Measurements from ENCODE around the gene NRDE2. TPM values are rescaled to one million over a fixed set of nuclear protein-coding genes. Genes with fewer than 3 reads are reported as not detected.

NRDE2 gene
- total and polyA plus RNA-seq, 2 of the 4 experiments (the other 2 are of a cell fraction) = 4.5 to 9.3 TPM

DNA sequence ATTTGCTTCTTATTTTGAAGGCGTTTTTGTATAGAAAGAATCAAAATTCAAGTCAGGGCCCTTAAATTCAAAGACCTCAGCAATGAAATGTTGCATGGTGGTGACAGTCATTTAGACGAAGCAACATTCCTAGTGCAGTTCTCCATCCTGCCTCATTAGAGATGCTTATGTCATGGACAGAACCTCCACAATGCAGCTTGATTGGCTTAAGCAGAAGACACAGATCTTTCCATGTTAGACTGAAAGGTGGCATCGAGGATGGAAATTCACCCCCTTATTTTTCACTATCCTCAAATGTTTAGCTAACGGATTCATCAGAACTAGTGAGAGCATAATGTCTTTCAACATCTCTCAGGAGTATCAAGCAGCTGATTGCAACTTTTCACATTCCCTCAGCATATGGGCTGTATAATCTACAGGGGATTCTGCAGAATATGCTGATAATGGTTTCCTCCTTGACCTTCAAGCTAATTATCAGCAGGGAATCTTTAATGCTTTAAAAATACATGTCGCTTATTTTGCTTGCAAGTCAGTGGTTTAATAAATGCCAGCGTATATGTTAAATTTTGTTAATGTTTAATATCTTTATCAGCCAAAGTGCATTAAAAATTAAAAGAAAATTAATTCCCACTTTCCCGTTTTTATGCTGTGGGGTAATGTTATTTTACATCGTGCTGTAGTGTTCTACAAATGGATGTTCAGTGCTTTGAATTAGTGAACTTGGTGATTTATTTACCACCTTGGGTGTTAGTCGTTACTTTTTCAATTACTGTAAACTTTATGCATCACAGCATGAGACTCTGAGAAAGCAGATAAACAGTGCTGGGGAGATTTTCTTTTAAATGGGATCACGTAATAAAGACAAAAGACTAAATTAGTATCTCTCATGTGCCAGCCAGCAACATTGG, 12.8 kb upstream of the NRDE2 start:
- Histone ChIP-seq H3K9me3 (ENCODE audit: control insufficient read depth, insufficient read depth, low read length) (no peaks in the 10 kb centered on the region), H2AK5ac (ENCODE audit: low read depth, low read length) (no peak overlapping the region), H3K56ac (ENCODE audit: extremely low read depth, insufficient read depth, low read length) (no peak overlapping the region), H2AK9ac (replicated peaks; ENCODE audit: low read depth, low read length, poor library complexity) (no peak overlapping the region), H2BK120ac (ENCODE audit: low read depth, low read length) (no peak overlapping the region), H4K20me1 (ENCODE audit: insufficient read depth, low read length) (no peaks in the 10 kb centered on the region), H3K9me1 (ENCODE audit: insufficient read depth, low read length) (no peaks in the 10 kb centered on the region), H3K36me3 (ENCODE audit: control insufficient read depth, insufficient read depth, low read length) (no peaks in the 10 kb centered on the region), H3K79me1 (ENCODE audit: low read depth in 1 of 2, low read length in 2 of 2) (no peaks in the 10 kb centered on the region), H2BK5ac (ENCODE audit: low read depth, low read length, poor library complexity, severe bottlenecking) (no peak overlapping the region), H3K4me3 (ENCODE audit: insufficient read depth, low read depth, low read length) (no peak overlapping the region), H2BK20ac (ENCODE audit: low read depth, low read length) (no peak overlapping the region), H3K4me2 (ENCODE audit: low read depth, low read length) (no peak overlapping the region), H4K8ac (ENCODE audit: low read depth in 2 of 2, low read length in 2 of 2) (no peak overlapping the region), H3K4ac (ENCODE audit: low read depth, low read length) (no peak overlapping the region), H3K27ac (ENCODE audit: insufficient read depth, low read length) (no peak overlapping the region), H2BK15ac (ENCODE audit: low read depth, low read length) (no peak overlapping the region), H4K91ac (ENCODE audit: insufficient read depth, low read depth, low read length) (no peak overlapping the region), H3K23ac (ENCODE audit: low read depth, low read length) (no peak overlapping the region), H2AFZ (replicated peaks; ENCODE audit: low read length, poor library complexity) (no peak overlapping the region), H3K27me3 (ENCODE audit: control insufficient read depth, insufficient read depth, low read length) (peaks cover 2% of the 10 kb centered on the region), H3K9ac (ENCODE audit: low read depth, low read length) (no peak overlapping the region), H3K14ac (replicated peaks; ENCODE audit: low read depth, low read length) (no peak overlapping the region), H4K5ac (ENCODE audit: low read depth, low read length) (no peak overlapping the region), H3K4me1 (ENCODE audit: control insufficient read depth, insufficient read depth, low read length) (no peaks in the 10 kb centered on the region), H3K18ac (ENCODE audit: low read depth, low read length) (no peak overlapping the region)
- 50% methylated on average over 1 of the region's 10 CpGs; no CpG with 5 or more reads in 1 of the 2 experiments for WGBS, 2 experiments (ENCODE audit: extremely low coverage in 2 of 2, insufficient read length in 1 of 2)
- in situ Hi-C loops (cut with MboI; ENCODE audit: low sequenced_read_pairs) (no loop called here), dilution Hi-C loops (cut with HindIII; ENCODE audit: low sequenced_read_pairs, unreplicated experiment) (no loop called here), intact Hi-C loops (cut with micrococcal nuclease) (no loop called here)
- no TSS peak for BruUV-seq (replicated peaks)
- CTCF ChIA-PET = interaction anchor here (0.6 kb wide), 1 partner anchor 372 kb away, joined by 5 read pairs; no protein-coding TSS in a partner anchor
- POLR2A ChIA-PET (ENCODE audit: unreplicated experiment) = no interaction called here
- DNase-seq = no peak
- ATAC-seq (ENCODE audit: low read depth) = no peak
- TF ChIP-seq MAFK (IDR thresholded peaks at IDR 0.05; ENCODE audit: low read depth, low read length) = no peak
- no peak for TF ChIP-seq SMC3 (IDR thresholded peaks at IDR 0.05; ENCODE audit: low read depth, low read length)
- TF ChIP-seq, protein P1, sequence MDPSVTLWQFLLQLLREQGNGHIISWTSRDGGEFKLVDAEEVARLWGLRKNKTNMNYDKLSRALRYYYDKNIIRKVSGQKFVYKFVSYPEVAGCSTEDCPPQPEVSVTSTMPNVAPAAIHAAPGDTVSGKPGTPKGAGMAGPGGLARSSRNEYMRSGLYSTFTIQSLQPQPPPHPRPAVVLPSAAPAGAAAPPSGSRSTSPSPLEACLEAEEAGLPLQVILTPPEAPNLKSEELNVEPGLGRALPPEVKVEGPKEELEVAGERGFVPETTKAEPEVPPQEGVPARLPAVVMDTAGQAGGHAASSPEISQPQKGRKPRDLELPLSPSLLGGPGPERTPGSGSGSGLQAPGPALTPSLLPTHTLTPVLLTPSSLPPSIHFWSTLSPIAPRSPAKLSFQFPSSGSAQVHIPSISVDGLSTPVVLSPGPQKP (IDR thresholded peaks at IDR 0.05; ENCODE audit: borderline replicate concordance, low read depth, low read length) = no peak
- TF ChIP-seq BHLHE40 (IDR thresholded peaks at IDR 0.05; ENCODE audit: low read depth, low read length) = no peak
- no peak for TF ChIP-seq RCOR1 (IDR thresholded peaks at IDR 0.05; ENCODE audit: insufficient replicate concordance, low read length)
- no peak for TF ChIP-seq NFE2L2 (IDR thresholded peaks at IDR 0.05; ENCODE audit: low read depth, low read length)
- no peak for TF ChIP-seq FOS (IDR thresholded peaks at IDR 0.05; ENCODE audit: low read depth, low read length)
- TF ChIP-seq, protein P2, sequence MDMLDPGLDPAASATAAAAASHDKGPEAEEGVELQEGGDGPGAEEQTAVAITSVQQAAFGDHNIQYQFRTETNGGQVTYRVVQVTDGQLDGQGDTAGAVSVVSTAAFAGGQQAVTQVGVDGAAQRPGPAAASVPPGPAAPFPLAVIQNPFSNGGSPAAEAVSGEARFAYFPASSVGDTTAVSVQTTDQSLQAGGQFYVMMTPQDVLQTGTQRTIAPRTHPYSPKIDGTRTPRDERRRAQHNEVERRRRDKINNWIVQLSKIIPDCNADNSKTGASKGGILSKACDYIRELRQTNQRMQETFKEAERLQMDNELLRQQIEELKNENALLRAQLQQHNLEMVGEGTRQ (IDR thresholded peaks at IDR 0.05; ENCODE audit: low read depth, low read length) = no peak
- no peak for TF ChIP-seq MXI1 (IDR thresholded peaks at IDR 0.05; ENCODE audit: borderline replicate concordance, low read depth, low read length)
- no peak for TF ChIP-seq CHD1 (IDR thresholded peaks at IDR 0.05; ENCODE audit: low read depth, low read length)
- no peak for TF ChIP-seq CEBPB (IDR thresholded peaks at IDR 0.05; ENCODE audit: low read depth, low read length)
- TF ChIP-seq RAD21 (IDR thresholded peaks at IDR 0.05; ENCODE audit: low read length) = no peak
- TF ChIP-seq, protein P3, sequence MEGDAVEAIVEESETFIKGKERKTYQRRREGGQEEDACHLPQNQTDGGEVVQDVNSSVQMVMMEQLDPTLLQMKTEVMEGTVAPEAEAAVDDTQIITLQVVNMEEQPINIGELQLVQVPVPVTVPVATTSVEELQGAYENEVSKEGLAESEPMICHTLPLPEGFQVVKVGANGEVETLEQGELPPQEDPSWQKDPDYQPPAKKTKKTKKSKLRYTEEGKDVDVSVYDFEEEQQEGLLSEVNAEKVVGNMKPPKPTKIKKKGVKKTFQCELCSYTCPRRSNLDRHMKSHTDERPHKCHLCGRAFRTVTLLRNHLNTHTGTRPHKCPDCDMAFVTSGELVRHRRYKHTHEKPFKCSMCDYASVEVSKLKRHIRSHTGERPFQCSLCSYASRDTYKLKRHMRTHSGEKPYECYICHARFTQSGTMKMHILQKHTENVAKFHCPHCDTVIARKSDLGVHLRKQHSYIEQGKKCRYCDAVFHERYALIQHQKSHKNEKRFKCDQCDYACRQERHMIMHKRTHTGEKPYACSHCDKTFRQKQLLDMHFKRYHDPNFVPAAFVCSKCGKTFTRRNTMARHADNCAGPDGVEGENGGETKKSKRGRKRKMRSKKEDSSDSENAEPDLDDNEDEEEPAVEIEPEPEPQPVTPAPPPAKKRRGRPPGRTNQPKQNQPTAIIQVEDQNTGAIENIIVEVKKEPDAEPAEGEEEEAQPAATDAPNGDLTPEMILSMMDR (conservative IDR thresholded peaks at IDR 0.05; ENCODE audit: low read depth, low read length) = no peak
- no peak for TF ChIP-seq MAZ (IDR thresholded peaks at IDR 0.05; ENCODE audit: borderline replicate concordance, low read depth, low read length)

Data from IMR-90 (cell line).